Liver (tissue), 9 donors: ENCODE measurements around the gene CLMN. TPM values are rescaled to one million over a fixed set of nuclear protein-coding genes. Genes with fewer than 3 reads are reported as not detected.

Experiments
- DNase-seq: peaks from one replicate; pipeline ENCODE4 v3.0.0-alpha.2; 2017; ENCODE audit warnings: low spot score
- H3K27ac ChIP-seq, 2 donors: one replicate each; pipeline ENCODE4 v1.7.0; 2013; ENCODE audit warnings: inconsistent platforms in 2 of 2, low read length in 2 of 2, control low read depth in 1 of 2, low read depth in 1 of 2, mild to moderate bottlenecking in 1 of 2
- H3K27me3 ChIP-seq, 4 donors: one replicate each; pipeline versions ENCODE4 v1.6.1 to v1.7.0; 2013; ENCODE audit warnings: low read length in 3 of 4, inconsistent platforms in 1 of 4, mild to moderate bottlenecking in 1 of 4, moderate library complexity in 1 of 4; ENCODE audit not compliant: control insufficient read depth in 4 of 4, insufficient read depth in 4 of 4
- H3K36me3 ChIP-seq, 4 donors: one replicate each; pipeline versions ENCODE4 v1.6.1 to v1.7.0; 2013; ENCODE audit warnings: low read length in 3 of 4, mild to moderate bottlenecking in 3 of 4, low read depth in 1 of 4, moderate library complexity in 1 of 4; ENCODE audit not compliant: control insufficient read depth in 4 of 4, insufficient read depth in 3 of 4
- H3K4me1 ChIP-seq, 4 donors: one replicate each; pipeline versions ENCODE4 v1.6.1 to v1.7.0; 2013; ENCODE audit warnings: low read length in 3 of 4, mild to moderate bottlenecking in 3 of 4, moderate library complexity in 1 of 4; ENCODE audit not compliant: control insufficient read depth in 4 of 4, insufficient read depth in 4 of 4
- H3K4me3 ChIP-seq, 3 donors: one replicate each; pipeline versions ENCODE4 v1.6.1 to v1.7.0; 2013; ENCODE audit warnings: low read length in 3 of 3, control low read depth in 1 of 3, low read depth in 1 of 3, mild to moderate bottlenecking in 1 of 3
- H3K9ac ChIP-seq, 2 donors: one replicate each; pipeline ENCODE4 v1.7.0; 2013; ENCODE audit warnings: low read length in 2 of 2, mild to moderate bottlenecking in 2 of 2, moderate library complexity in 2 of 2, control low read depth in 1 of 2, low read depth in 1 of 2
- H3K9me3 ChIP-seq, 4 donors: one replicate each; pipeline versions ENCODE4 v1.6.1 to v1.7.0; 2013; ENCODE audit warnings: low read length in 3 of 4; ENCODE audit not compliant: control insufficient read depth in 4 of 4
- ATF3 ChIP-seq: IDR thresholded peaks from 2 replicates; pipeline ENCODE4 v1.6.1; 2016; ENCODE audit warnings: antibody characterized with exemption
- EGR1 ChIP-seq, 2 donors: IDR thresholded peaks; 2 replicates each; pipeline ENCODE4 v1.6.1; 2016 to 2018; ENCODE audit warnings: antibody characterized with exemption in 2 of 2, low read depth in 2 of 2
- FOXA1 ChIP-seq: IDR thresholded peaks from 2 replicates; pipeline ENCODE4 v1.6.1; 2016; ENCODE audit warnings: antibody characterized with exemption
- HNF4A ChIP-seq, 2 donors: conservative IDR thresholded peaks; 2 replicates each; pipeline ENCODE4 v1.6.1; 2016; ENCODE audit warnings: antibody characterized with exemption in 2 of 2, mild to moderate bottlenecking in 2 of 2
- HNF4G ChIP-seq: IDR thresholded peaks from 2 replicates; pipeline ENCODE4 v1.6.1; 2016; ENCODE audit warnings: antibody characterized with exemption
- JUND ChIP-seq, 2 donors: IDR thresholded peaks; 2 replicates each; pipeline ENCODE4 v1.6.1; 2016; ENCODE audit warnings: antibody characterized with exemption in 2 of 2
- MAX ChIP-seq: IDR thresholded peaks from 2 replicates; pipeline ENCODE4 v1.6.1; 2016; ENCODE audit warnings: antibody characterized with exemption
- RAD21 ChIP-seq, 2 donors: IDR thresholded peaks; 2 replicates each; pipeline ENCODE4 v1.6.1; 2016; ENCODE audit warnings: antibody characterized with exemption in 2 of 2, mild to moderate bottlenecking in 2 of 2
- REST ChIP-seq: IDR thresholded peaks from 2 replicates; pipeline ENCODE4 v1.6.1; 2016; ENCODE audit warnings: antibody characterized with exemption, mild to moderate bottlenecking
- RXRA ChIP-seq, 2 donors: IDR thresholded peaks; 2 replicates each; pipeline ENCODE4 v1.6.1; 2017 to 2018; ENCODE audit warnings: antibody characterized with exemption in 2 of 2, mild to moderate bottlenecking in 1 of 2
- SP1 ChIP-seq: IDR thresholded peaks from 2 replicates; pipeline ENCODE4 v1.6.1; 2018; ENCODE audit warnings: antibody characterized with exemption, mild to moderate bottlenecking
- TAF1 ChIP-seq: conservative IDR thresholded peaks from 2 replicates; pipeline ENCODE4 v1.6.1; 2016; ENCODE audit warnings: antibody characterized with exemption, mild to moderate bottlenecking
- YY1 ChIP-seq: IDR thresholded peaks from 2 replicates; pipeline ENCODE4 v1.6.1; 2016; ENCODE audit warnings: antibody characterized with exemption, mild to moderate bottlenecking
- WGBS: extraction: QIAGEN DNeasy Blood & Tissue Kit; methylation state at CpG from one replicate; pipeline ENCODE4 v1.1.7; 2013; 5-methylcytosine and 5-hydroxymethylcytosine counted together
- polyA plus RNA-seq, 2 donors: library from polyadenylated mRNA; stranded (reverse) in 1 of 2; unstranded in 1 of 2; fragments of 200-250 nt in 1 of 2; fragments of >200 nt in 1 of 2; fragmentation: Nextera tagmentation in 1 of 2; extraction: Ambion mirVana in 1 of 2; gene quantifications; one replicate each; pipeline versions ENCODE4 v1.2.1 to v1.2.3, GENCODE V29; 2013 to 2015
- total RNA-seq, 2 donors: library from RNA; depleted of rRNA; stranded (reverse); fragments of >200 nt; gene quantifications; one replicate each; pipeline ENCODE4 v1.2.3, GENCODE V29; 2014
- TF ChIP-seq, protein P1 (sequence below): IDR thresholded peaks from 2 replicates; pipeline ENCODE4 v1.6.1; 2016; ENCODE audit warnings: antibody characterized with exemption
- donor health status: healthy.
- donor health status: healthy.
- donor health status: healthy.
- donor health status: healthy.
- donor health status: healthy.

Gene CLMN
- total and polyA plus RNA-seq, 4 donors = 6.0 to 41.1 (median 24.1) TPM

GRCh38 chr14:95311752-95312151 is 8.0 kb downstream of the CLMN start:
- H3K9me3 ChIP-seq = no peaks in the 10 kb centered on the region
- H3K4me1 ChIP-seq = peaks cover 32 to 91% (median 73%) of the 10 kb centered on the region in 4 donors
- no peaks in the 10 kb centered on the region for H3K36me3 ChIP-seq
- peak overlapping the region; percentile 22 to 25 for H3K27ac ChIP-seq
- DNase-seq = no peak
- WGBS = 84% methylated on average over 7 of the region's 7 CpGs
- TF ChIP-seq JUND (IDR thresholded peaks at IDR 0.05) (no peak), HNF4A (conservative IDR thresholded peaks at IDR 0.05) (no peak), EGR1 (IDR thresholded peaks at IDR 0.05; ENCODE audit: low read depth in 2 of 2) (no peak), MAX (no peak), SP1 (no peak), FOXA1 (no peak), TAF1 (no peak), REST (no peak), YY1 (no peak), HNF4G (no peak), RXRA (IDR thresholded peaks at IDR 0.05) (no peak), RAD21 (IDR thresholded peaks at IDR 0.05) (no peak), ATF3 (no peak)
- TF ChIP-seq, protein P1, sequence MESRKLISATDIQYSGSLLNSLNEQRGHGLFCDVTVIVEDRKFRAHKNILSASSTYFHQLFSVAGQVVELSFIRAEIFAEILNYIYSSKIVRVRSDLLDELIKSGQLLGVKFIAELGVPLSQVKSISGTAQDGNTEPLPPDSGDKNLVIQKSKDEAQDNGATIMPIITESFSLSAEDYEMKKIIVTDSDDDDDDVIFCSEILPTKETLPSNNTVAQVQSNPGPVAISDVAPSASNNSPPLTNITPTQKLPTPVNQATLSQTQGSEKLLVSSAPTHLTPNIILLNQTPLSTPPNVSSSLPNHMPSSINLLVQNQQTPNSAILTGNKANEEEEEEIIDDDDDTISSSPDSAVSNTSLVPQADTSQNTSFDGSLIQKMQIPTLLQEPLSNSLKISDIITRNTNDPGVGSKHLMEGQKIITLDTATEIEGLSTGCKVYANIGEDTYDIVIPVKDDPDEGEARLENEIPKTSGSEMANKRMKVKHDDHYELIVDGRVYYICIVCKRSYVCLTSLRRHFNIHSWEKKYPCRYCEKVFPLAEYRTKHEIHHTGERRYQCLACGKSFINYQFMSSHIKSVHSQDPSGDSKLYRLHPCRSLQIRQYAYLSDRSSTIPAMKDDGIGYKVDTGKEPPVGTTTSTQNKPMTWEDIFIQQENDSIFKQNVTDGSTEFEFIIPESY = no peak
- H3K9ac ChIP-seq = no peak overlapping the region
- H3K27me3 ChIP-seq = no peaks in the 10 kb centered on the region
- H3K4me3 ChIP-seq = no peak overlapping the region

DNA sequence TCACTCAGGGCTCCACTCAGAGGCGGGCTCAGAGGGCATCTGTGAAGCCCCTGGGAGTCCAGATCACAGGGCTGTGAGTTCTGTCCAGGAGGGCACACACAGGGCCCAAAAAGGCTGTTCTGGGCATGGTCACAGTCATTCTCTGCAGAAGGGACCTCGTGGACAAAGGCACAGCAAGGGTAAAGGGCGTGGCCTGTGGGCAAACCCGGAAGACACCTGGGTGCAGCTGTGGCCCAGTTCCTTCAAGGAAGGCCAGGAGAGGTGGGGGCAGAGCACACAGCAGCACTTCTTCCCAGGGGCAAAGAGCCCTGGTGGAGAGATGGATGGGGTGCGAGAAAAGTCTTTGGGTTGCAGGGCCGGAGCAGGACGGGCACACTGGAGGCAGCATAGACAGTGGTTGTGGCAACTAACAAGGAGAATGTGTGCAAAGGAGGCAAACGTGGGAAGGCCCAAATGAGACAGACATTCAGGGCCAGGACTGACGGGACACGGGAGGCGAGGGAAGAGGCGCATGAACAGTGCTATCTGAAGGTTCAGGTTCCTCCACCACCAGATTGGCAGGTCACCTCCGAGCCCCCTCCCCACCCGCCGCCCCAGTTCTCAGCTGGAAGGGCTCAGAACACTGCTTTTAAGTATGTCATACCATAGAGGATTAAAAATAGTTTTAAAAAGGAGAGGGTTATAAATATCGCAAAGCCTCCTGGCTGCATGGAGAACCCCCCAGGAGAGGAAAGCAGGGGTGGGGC is 8.9 kb downstream of the CLMN start:
- WGBS = 88% methylated on average over 16 of the region's 16 CpGs
- Histone ChIP-seq H3K4me1 (peaks cover 28 to 87% (median 72%) of the 10 kb centered on the region in 4 donors), H3K9ac (no peak overlapping the region), H3K4me3 (no peak overlapping the region), H3K9me3 (no peaks in the 10 kb centered on the region), H3K27me3 (no peaks in the 10 kb centered on the region), H3K36me3 (no peaks in the 10 kb centered on the region), H3K27ac (peak overlapping the region; percentile 23 to 27)
- no peak for DNase-seq
- TF ChIP-seq RXRA (IDR thresholded peaks at IDR 0.05) (no peak), FOXA1 (no peak), SP1 (no peak), HNF4A (conservative IDR thresholded peaks at IDR 0.05) (no peak)
